Spleen (tissue), 7 donors: ENCODE results near the gene STK39.

ENCODE experiments used
- CTCF ChIP-seq, 11 experiments: fragments of 200-600 bp in 7 of 11; fragments of 450-650 bp in 4 of 11; sonication (generic) in 4 of 11; IDR thresholded peaks in 8 of 11; conservative IDR thresholded peaks in 3 of 11; 1 replicate in 7 of 11; 2 replicates in 4 of 11; pipeline versions ENCODE4 v1.4.0 to v1.8.0; 2016 to 2021; ENCODE audit warnings: antibody characterized with exemption in 11 of 11, inconsistent platforms in 4 of 11, mild to moderate bottlenecking in 1 of 11
- POLR2A ChIP-seq, 3 donors: fragments of 450-650 bp; IDR thresholded peaks; one replicate each; pipeline ENCODE4 v1.5.1; 2017; ENCODE audit warnings: antibody characterized with exemption in 3 of 3, mild to moderate bottlenecking in 1 of 3
- POLR2AphosphoS5 ChIP-seq, 3 donors: sonication (generic); formaldehyde crosslinking; IDR thresholded peaks; one replicate each; pipeline ENCODE4 v1.5.1; 2017; ENCODE audit warnings: antibody characterized with exemption in 3 of 3
- donor health status: DM: no; HTN: no; CAD: no; lungs with moderate emphysema.
- donor health status: DM: no; HTN: no; CAD: no.
- donor health status: DM: no; HTN: no; CAD: no.

- no peak for TF ChIP-seq CTCF (IDR thresholded peaks at IDR 0.05 in 8 of 11, conservative IDR thresholded peaks at IDR 0.05 in 3 of 11)
- no peak for TF ChIP-seq POLR2A (IDR thresholded peaks at IDR 0.05)
- no peak for TF ChIP-seq POLR2AphosphoS5 (IDR thresholded peaks at IDR 0.05)
Measured at GRCh38 chr2:168114619-168115018, 132.8 kb downstream of the STK39 start.
